ENCODE results near the gene POGZ. TPM values are rescaled to one million over a fixed set of nuclear protein-coding genes. Genes with fewer than 3 reads are reported as not detected.

The POGZ gene
- total and polyA plus RNA-seq, 2 of the 4 experiments (the other 2 are of a cell fraction): 20.8 to 33.5 TPM

DNA sequence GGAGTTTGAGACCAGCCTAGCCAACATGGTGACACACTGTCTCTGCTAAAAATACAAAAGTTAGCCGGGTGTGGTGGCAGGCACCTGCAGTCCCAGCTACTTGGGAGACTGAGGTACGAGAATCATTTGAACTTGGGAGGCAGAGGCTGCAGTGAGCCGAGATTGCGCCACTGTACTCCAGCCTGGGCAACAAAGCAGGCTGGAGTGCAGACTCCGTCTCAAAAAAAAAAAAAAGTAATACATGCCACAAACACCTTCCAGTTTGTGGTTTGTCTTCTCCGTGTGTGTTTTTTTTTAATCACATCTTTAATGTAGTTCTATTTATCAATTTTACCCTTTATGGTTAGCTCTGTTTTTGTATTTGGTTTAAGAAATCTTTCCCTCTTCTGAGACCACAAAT is 22.3 kb downstream of the POGZ start:
- no peak overlapping the region for H3K14ac ChIP-seq (replicated peaks; ENCODE audit: low read depth, low read length)
- H2AFZ ChIP-seq (replicated peaks; ENCODE audit: low read length, poor library complexity): no peak overlapping the region
- TF ChIP-seq SMC3 (IDR thresholded peaks at IDR 0.05; ENCODE audit: low read depth, low read length) (no peak), USF2 (IDR thresholded peaks at IDR 0.05; ENCODE audit: low read depth, low read length) (no peak), NFE2L2 (IDR thresholded peaks at IDR 0.05; ENCODE audit: low read depth, low read length) (no peak), RFX5 (IDR thresholded peaks at IDR 0.05; ENCODE audit: low read depth, low read length) (no peak), POLR2A (IDR thresholded peaks at IDR 0.05; ENCODE audit: low read depth, low read length) (no peak), CEBPB (IDR thresholded peaks at IDR 0.05; ENCODE audit: low read depth, low read length) (no peak), BHLHE40 (IDR thresholded peaks at IDR 0.05; ENCODE audit: low read depth, low read length) (no peak), MAFK (IDR thresholded peaks at IDR 0.05; ENCODE audit: low read depth, low read length) (no peak), CTCF (conservative IDR thresholded peaks at IDR 0.05; ENCODE audit: low read depth, low read length) (no peak), RCOR1 (IDR thresholded peaks at IDR 0.05; ENCODE audit: insufficient replicate concordance, low read length) (no peak), MAZ (IDR thresholded peaks at IDR 0.05; ENCODE audit: borderline replicate concordance, low read depth, low read length) (no peak), RAD21 (IDR thresholded peaks at IDR 0.05; ENCODE audit: low read length) (no peak), MXI1 (IDR thresholded peaks at IDR 0.05; ENCODE audit: borderline replicate concordance, low read depth, low read length) (no peak), CHD1 (IDR thresholded peaks at IDR 0.05; ENCODE audit: low read depth, low read length) (no peak), FOS (IDR thresholded peaks at IDR 0.05; ENCODE audit: low read depth, low read length) (no peak)
- TF ChIP-seq, protein P1, sequence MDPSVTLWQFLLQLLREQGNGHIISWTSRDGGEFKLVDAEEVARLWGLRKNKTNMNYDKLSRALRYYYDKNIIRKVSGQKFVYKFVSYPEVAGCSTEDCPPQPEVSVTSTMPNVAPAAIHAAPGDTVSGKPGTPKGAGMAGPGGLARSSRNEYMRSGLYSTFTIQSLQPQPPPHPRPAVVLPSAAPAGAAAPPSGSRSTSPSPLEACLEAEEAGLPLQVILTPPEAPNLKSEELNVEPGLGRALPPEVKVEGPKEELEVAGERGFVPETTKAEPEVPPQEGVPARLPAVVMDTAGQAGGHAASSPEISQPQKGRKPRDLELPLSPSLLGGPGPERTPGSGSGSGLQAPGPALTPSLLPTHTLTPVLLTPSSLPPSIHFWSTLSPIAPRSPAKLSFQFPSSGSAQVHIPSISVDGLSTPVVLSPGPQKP (IDR thresholded peaks at IDR 0.05; ENCODE audit: borderline replicate concordance, low read depth, low read length): no peak
- peaks cover 10% of the 10 kb centered on the region; the same call in 1 of the 2 replicates for H3K9me1 ChIP-seq (ENCODE audit: insufficient read depth, low read length)
- H2BK5ac ChIP-seq (ENCODE audit: low read depth, low read length, poor library complexity, severe bottlenecking): no peak overlapping the region
- H2AK9ac ChIP-seq (replicated peaks; ENCODE audit: low read depth, low read length, poor library complexity): no peak overlapping the region
- intact Hi-C loops (cut with micrococcal nuclease) (no loop called here), dilution Hi-C loops (cut with HindIII; ENCODE audit: low sequenced_read_pairs, unreplicated experiment) (no loop called here), in situ Hi-C loops (cut with MboI; ENCODE audit: low sequenced_read_pairs) (no loop called here)
- H3K18ac ChIP-seq (ENCODE audit: low read depth, low read length): no peak overlapping the region
- H3K36me3 ChIP-seq (ENCODE audit: control insufficient read depth, insufficient read depth, low read length): peaks cover 13% of the 10 kb centered on the region
- H4K20me1 ChIP-seq (ENCODE audit: insufficient read depth, low read length): peaks cover 68% of the 10 kb centered on the region
- 100% methylated on average over 2 of the region's 6 CpGs; no CpG with 5 or more reads in 1 of the 2 experiments for WGBS, 2 experiments (ENCODE audit: extremely low coverage in 2 of 2, insufficient read length in 1 of 2)
- no peak overlapping the region for H2BK120ac ChIP-seq (ENCODE audit: low read depth, low read length)
- H4K91ac ChIP-seq (ENCODE audit: insufficient read depth, low read depth, low read length): no peak overlapping the region
- no peak overlapping the region for H3K27ac ChIP-seq (ENCODE audit: insufficient read depth, low read length)
- peaks cover 31 to 75% of the 10 kb centered on the region in 2 experiments for H3K79me1 ChIP-seq (ENCODE audit: low read depth in 1 of 2, low read length in 2 of 2)
- H3K4me1 ChIP-seq (ENCODE audit: control insufficient read depth, insufficient read depth, low read length): peaks cover 10% of the 10 kb centered on the region
- CTCF ChIA-PET: no interaction called here
- no peak overlapping the region for H4K8ac ChIP-seq (ENCODE audit: low read depth in 2 of 2, low read length in 2 of 2)
- BruUV-seq (replicated peaks): no TSS peak
- H3K4me3 ChIP-seq (ENCODE audit: insufficient read depth, low read depth, low read length): no peak overlapping the region
- no peak overlapping the region for H2BK15ac ChIP-seq (ENCODE audit: low read depth, low read length)
- H3K27me3 ChIP-seq (ENCODE audit: control insufficient read depth, insufficient read depth, low read length): no peaks in the 10 kb centered on the region
- H3K4ac ChIP-seq (ENCODE audit: low read depth, low read length): no peak overlapping the region
- ATAC-seq (ENCODE audit: low read depth) (no peak), DNase-seq (no peak)
- H4K5ac ChIP-seq (ENCODE audit: low read depth, low read length): no peak overlapping the region
- no peak overlapping the region for H3K56ac ChIP-seq (ENCODE audit: extremely low read depth, insufficient read depth, low read length)
- H3K23ac ChIP-seq (ENCODE audit: low read depth, low read length): no peak overlapping the region
- H3K9ac ChIP-seq (ENCODE audit: low read depth, low read length): no peak overlapping the region
- no peak overlapping the region for H3K4me2 ChIP-seq (ENCODE audit: low read depth, low read length)
- H3K9me3 ChIP-seq (ENCODE audit: control insufficient read depth, insufficient read depth, low read length): no peaks in the 10 kb centered on the region
- POLR2A ChIA-PET (ENCODE audit: unreplicated experiment): no interaction called here
- no peak overlapping the region; the same call in 1 of the 2 replicates for H2AK5ac ChIP-seq (ENCODE audit: low read depth, low read length)
- no peak overlapping the region for H2BK20ac ChIP-seq (ENCODE audit: low read depth, low read length)

Measured in IMR-90 (cell line).